IMR-90 (cell line): Measurements from ENCODE around the gene PRKCE.

Experiments
- BHLHE40 ChIP-seq: fragments of 150-350 bp; IDR thresholded peaks from 2 replicates; pipeline ENCODE4 v1.6.1; 2016; ENCODE audit warnings: mild to moderate bottlenecking, low read depth, low read length
- CEBPB ChIP-seq: IDR thresholded peaks from 2 replicates; pipeline ENCODE4 v1.6.1; 2012; ENCODE audit warnings: low read depth, low read length, improper control_type of control experiment
- CTCF ChIP-seq: conservative IDR thresholded peaks from 2 replicates; pipeline ENCODE4 v1.5.1; 2012; ENCODE audit warnings: mild to moderate bottlenecking, low read depth, low read length, improper control_type of control experiment
- NFE2L2 ChIP-seq: fragments of 150-350 bp; IDR thresholded peaks from 2 replicates; pipeline ENCODE4 v1.6.1; 2016; ENCODE audit warnings: low read depth, mild to moderate bottlenecking, low read length
- POLR2A ChIP-seq: IDR thresholded peaks from 2 replicates; pipeline ENCODE4 v1.6.1; 2012; ENCODE audit warnings: mild to moderate bottlenecking, low read depth, low read length
- RFX5 ChIP-seq: IDR thresholded peaks from 2 replicates; pipeline ENCODE4 v1.8.0; 2012; ENCODE audit warnings: low read depth, mild to moderate bottlenecking, low read length, moderate library complexity
- SMC3 ChIP-seq: fragments of 150-350 bp; IDR thresholded peaks from 2 replicates; pipeline ENCODE4 v1.6.1; 2016; ENCODE audit warnings: low read depth, mild to moderate bottlenecking, antibody characterized with exemption, low read length, moderate library complexity
- USF2 ChIP-seq: fragments of 150-350 bp; IDR thresholded peaks from 2 replicates; pipeline ENCODE4 v1.6.1; 2017; ENCODE audit warnings: mild to moderate bottlenecking, antibody characterized with exemption, low read length, low read depth
- TF ChIP-seq, protein P1 (sequence below): fragments of 150-350 bp; IDR thresholded peaks from 2 replicates; pipeline ENCODE4 v1.6.1; 2016; ENCODE audit warnings: low read depth, mild to moderate bottlenecking, low read length, moderate library complexity, borderline replicate concordance

DNA sequence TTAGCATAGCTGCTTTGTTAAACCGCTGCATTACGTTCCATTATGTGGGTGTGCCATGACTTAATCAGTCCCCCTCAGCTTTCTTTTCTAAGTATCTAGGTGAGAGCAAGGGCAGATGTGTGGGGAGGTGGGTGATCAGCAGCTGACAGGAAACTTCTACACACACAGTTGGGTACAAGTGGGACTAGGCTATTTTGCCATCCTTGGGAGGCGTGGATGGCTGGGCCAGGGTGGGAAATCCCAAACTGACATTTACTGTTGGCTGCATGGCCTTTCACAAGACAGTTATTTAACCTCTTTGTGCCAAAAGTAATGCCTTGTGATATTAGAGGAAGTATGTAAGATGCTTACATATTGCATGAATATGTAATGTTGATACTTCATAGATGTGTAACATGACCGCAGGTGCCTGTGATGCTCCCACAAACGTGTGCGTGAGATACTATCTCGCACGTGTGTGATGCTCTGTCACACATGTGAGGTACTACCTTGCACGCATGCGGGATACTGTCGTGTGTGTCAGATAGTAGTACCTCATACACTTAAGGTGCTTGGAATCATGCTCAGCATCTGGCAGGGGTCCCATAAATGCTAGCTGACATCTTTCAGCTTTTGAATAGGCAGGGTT lies 314.5 kb downstream of the PRKCE start:
- TF ChIP-seq POLR2A: no peak
- no peak for TF ChIP-seq RFX5
- no peak for TF ChIP-seq CEBPB
- TF ChIP-seq CTCF: no peak
- TF ChIP-seq, protein P1, sequence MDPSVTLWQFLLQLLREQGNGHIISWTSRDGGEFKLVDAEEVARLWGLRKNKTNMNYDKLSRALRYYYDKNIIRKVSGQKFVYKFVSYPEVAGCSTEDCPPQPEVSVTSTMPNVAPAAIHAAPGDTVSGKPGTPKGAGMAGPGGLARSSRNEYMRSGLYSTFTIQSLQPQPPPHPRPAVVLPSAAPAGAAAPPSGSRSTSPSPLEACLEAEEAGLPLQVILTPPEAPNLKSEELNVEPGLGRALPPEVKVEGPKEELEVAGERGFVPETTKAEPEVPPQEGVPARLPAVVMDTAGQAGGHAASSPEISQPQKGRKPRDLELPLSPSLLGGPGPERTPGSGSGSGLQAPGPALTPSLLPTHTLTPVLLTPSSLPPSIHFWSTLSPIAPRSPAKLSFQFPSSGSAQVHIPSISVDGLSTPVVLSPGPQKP: no peak
- TF ChIP-seq USF2: no peak
- TF ChIP-seq NFE2L2: no peak
- no peak for TF ChIP-seq BHLHE40
- no peak for TF ChIP-seq SMC3
